Heart right ventricle (tissue), 16 donors: ENCODE data around the gene GPR3. TPM values are rescaled to one million over a fixed set of nuclear protein-coding genes. Genes with fewer than 3 reads are reported as not detected.

Experiments used
- ATAC-seq, 8 donors: fragments of 200-7000 bp; cut with Tn5 transposase; one replicate each; pipeline ENCODE4 v1.9.1; 2020; ENCODE audit warnings: mild to moderate bottlenecking in 8 of 8, moderate library complexity in 8 of 8, moderate number of reproducible peaks in 1 of 8
- DNase-seq, 2 donors: peaks; one replicate each; pipeline ENCODE4 v3.0.0-alpha.2; 2020
- H3K27ac ChIP-seq, 10 donors: fragments of 200-600 bp; sonication (generic) in 2 of 10; one replicate each; pipeline versions ENCODE4 v1.5.0 to v1.8.0; 2020 to 2022; ENCODE audit warnings: mild to moderate bottlenecking in 3 of 10
- H3K27me3 ChIP-seq, 7 donors: fragments of 200-600 bp; one replicate each; pipeline ENCODE4 v1.8.0; 2021 to 2022; ENCODE audit warnings: mild to moderate bottlenecking in 2 of 7
- H3K36me3 ChIP-seq, 9 donors: fragments of 200-600 bp; sonication (generic) in 1 of 9; one replicate each; pipeline versions ENCODE4 v1.5.0 to v1.8.0; 2020 to 2022; ENCODE audit warnings: mild to moderate bottlenecking in 2 of 9
- H3K4me1 ChIP-seq, 9 donors: fragments of 200-600 bp; sonication (generic) in 1 of 9; one replicate each; pipeline versions ENCODE4 v1.5.0 to v1.8.0; 2020 to 2022; ENCODE audit warnings: mild to moderate bottlenecking in 4 of 9
- H3K4me3 ChIP-seq, 10 donors: fragments of 200-600 bp; sonication (generic) in 2 of 10; one replicate each; pipeline versions ENCODE4 v1.5.0 to v1.8.0; 2020 to 2022; ENCODE audit warnings: mild to moderate bottlenecking in 7 of 10, moderate library complexity in 2 of 10
- H3K9me3 ChIP-seq, 11 donors: fragments of 200-600 bp in 10 of 11; sonication (generic) in 2 of 11; one replicate each; pipeline versions ENCODE4 v1.5.0 to v1.8.0; 2013 to 2022; ENCODE audit warnings: mild to moderate bottlenecking in 2 of 11, control low read depth in 1 of 11, moderate library complexity in 1 of 11
- WGBS, 2 donors: extraction: QIAGEN DNeasy Blood & Tissue Kit; methylation state at CpG; one replicate each; pipeline ENCODE4 v1.1.7; 2013; ENCODE audit warnings: inconsistent platforms in 1 of 2; 5-methylcytosine and 5-hydroxymethylcytosine counted together
- intact Hi-C, 10 donors: fragments of 100-400 bp; cut with DNase I; formaldehyde crosslinking; loops; one replicate each; pipeline versions ENCODE4 v1.11.1 to v1.14.2; 2022
- polyA plus RNA-seq, 2 donors: library from polyadenylated mRNA; stranded (reverse); fragments of 200-250 nt; gene quantifications; one replicate each; pipeline ENCODE4 v1.2.3, GENCODE V29; 2013
- total RNA-seq, 10 donors: library from RNA; stranded (reverse); fragmentation: NEBNext Ultra II Directional in 3 of 10; extraction: Animal tissue kit (Norgen Biotek cat#: 25700) in 3 of 10; gene quantifications; one replicate each; pipeline versions ENCODE4 v1.2.1 to v1.2.4, GENCODE V29; 2021 to 2023
- TF ChIP-seq, protein P1 (sequence below), 9 donors: fragments of 200-600 bp; sonication (generic) in 2 of 9; IDR thresholded peaks; one replicate each; pipeline versions ENCODE4 v1.5.0 to v1.8.0; 2021 to 2022; ENCODE audit warnings: antibody characterized with exemption in 9 of 9, mild to moderate bottlenecking in 5 of 9, moderate library complexity in 1 of 9
- donor health status: Arrhythmogenic right ventricular cardiomyopathy.
- donor health status: ischemic (EF 13 %, LVEDD 7.1; RV severe dilation, severe dysfunction).
- donor health status: healthy with polysubstance abuse.
- donor health status: DM: no; HTN: yes; CAD: no.
- donor health status: DM: no; HTN: no; CAD: no.
- donor health status: ischemic (EF 25% LVEDD 6.9; RV normal size, moderate dysfunction).
- donor health status: ischemic (EF 25% LVEDD 5.7; RV mildly dilated, moderate dysfunction).
- donor health status: healthy.
- donor health status: DM: yes; HTN: yes; CAD: no.
- donor health status: Ischemic cardiomyopathy.
- donor health status: ischemic (EF 35%, LVEDD 5.7; RV mildly dilated, moderate dysfunction).
- donor health status: nonischemic (EF 11% LVEDD 7.7; RV severe dilation, severe dysfunction).
- donor health status: DM: yes; HTN: yes; CAD: no.
- donor health status: PGD.
- donor health status: ischemic (EF 29% LVEDD 5.4; RV normal size, mild dysfunction).
- donor health status: nonischemic (EF 23%, LVEDD 6.1; RV moderate dilation, normal function).

Gene GPR3
- total and polyA plus RNA-seq, 12 donors, result 0.27 to 3.4 (median 0.42) TPM; not detected in 1

DNA sequence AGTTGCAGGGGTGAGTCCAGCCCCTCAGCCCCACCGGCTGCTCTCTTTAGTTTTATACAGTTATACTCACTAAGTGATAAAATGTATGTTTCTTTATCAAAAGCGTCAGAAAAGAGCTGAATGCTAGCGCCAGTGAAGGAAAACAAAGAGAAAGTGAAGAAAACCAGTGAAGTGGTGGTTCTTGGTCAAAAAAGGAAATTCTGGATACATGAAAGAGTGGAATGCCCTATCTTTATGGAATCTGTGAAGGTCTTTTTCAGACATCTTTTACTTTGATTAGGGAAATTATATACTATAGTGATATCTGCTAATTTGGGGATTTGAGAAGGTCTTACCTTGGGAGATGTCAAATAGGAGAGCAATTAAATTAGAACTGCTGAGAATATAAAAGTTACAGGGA lies 41.3 kb downstream of the GPR3 start:
- Histone ChIP-seq H3K36me3 (no peaks in the 10 kb centered on the region), H3K4me3 (no peak overlapping the region), H3K27me3 (no peaks in the 10 kb centered on the region), H3K4me1 (peaks cover 46 to 100% (median 97%) of the 10 kb centered on the region in 9 donors), H3K27ac (peak overlapping the region; percentile 45 to 86 (median 75)), H3K9me3 (no peaks in the 10 kb centered on the region)
- TF ChIP-seq, protein P1, sequence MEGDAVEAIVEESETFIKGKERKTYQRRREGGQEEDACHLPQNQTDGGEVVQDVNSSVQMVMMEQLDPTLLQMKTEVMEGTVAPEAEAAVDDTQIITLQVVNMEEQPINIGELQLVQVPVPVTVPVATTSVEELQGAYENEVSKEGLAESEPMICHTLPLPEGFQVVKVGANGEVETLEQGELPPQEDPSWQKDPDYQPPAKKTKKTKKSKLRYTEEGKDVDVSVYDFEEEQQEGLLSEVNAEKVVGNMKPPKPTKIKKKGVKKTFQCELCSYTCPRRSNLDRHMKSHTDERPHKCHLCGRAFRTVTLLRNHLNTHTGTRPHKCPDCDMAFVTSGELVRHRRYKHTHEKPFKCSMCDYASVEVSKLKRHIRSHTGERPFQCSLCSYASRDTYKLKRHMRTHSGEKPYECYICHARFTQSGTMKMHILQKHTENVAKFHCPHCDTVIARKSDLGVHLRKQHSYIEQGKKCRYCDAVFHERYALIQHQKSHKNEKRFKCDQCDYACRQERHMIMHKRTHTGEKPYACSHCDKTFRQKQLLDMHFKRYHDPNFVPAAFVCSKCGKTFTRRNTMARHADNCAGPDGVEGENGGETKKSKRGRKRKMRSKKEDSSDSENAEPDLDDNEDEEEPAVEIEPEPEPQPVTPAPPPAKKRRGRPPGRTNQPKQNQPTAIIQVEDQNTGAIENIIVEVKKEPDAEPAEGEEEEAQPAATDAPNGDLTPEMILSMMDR (IDR thresholded peaks at IDR 0.05), result no peak
- 76 to 77% methylated on average over 3 of the region's 3 CpGs for WGBS, 2 donors
- DNase-seq (no peak), ATAC-seq (no peak)
- intact Hi-C loops, result loop anchor here in 4 of 10 donors (5.0 kb wide), 4 partner anchors 49 to 124 kb away; partner anchors contain the start of gene WASF2 (in 1 of the 4)

DNA sequence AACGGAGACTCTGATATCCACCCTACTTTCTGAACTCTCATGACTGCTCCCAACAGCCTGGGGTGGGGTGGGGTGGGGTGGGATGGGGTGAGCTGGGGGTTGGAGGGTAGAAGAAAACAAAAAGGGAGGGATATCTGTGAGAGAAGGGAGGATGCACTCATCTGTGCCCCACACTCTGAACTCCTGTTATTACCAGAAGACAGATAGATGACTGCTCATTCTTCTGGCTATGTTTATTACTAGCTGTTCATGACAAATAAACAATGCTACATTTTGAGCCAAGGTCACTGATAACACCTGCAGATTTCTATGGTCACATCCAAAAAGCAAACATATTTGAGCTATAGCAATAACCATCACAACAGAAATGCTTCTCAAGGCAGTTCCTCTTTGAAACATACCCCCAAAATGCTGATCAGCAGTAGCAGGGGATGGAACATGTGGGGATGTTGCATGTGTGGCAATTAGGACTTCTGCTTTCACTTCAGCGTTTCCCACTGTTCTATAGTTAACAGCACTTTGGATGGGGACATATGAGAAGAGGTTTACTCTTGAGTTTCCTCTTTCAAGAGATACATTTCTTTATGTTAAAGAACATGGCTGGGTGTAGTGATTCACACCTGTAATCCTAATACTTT lies 43.3 kb downstream of the GPR3 start:
- intact Hi-C loops, result loop anchor here in 3 of 10 donors (5.0 kb wide), 2 partner anchors 42 to 52 kb away; no protein-coding TSS in a partner anchor
- WGBS, 2 donors, result 33 to 38% methylated on average over 2 of the region's 2 CpGs

DNA sequence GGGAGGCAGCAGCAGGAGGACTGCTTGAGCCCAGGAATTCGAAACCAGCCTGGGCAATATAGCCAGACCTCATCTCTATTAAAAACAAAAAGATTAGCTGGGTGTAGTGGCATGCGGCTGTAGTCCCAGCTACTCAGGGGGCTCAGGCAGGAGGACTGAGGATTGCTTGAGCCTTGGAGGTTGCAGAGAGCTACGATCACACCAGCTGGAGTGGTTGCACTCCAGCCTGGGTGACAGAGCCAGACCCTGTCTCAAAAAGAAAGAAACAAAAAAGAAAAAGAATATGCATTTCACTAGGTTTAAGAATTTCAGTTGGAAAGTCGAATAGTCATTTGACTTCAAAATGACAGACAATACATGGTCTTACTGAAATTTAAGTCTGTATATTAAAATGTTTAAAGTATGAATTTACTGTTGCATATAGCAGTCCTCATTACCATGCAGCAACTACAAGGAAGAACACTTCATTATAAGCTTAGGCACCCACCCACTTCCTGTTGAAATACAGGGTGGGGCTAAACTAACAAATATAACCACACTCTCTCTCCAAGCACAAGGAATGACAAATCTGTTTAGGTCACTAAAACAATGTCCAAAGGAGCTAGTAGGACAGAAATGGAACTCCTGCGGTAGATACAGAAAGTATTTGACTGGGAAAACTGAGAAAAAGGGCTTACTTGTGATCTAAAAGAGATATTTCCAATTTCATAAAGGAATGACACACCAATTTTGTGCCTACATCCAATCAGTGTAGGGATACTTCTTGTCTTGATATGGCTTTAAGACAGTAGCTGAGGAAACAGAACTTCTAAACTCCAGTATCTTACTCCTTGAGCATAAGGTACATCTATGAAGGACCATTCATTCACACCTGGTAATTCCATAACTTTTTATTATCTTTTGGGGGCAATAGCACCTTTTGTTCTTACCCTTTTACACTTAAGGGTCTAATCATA lies 44.1 kb downstream of the GPR3 start:
- Histone ChIP-seq H3K9me3 (no peaks in the 10 kb centered on the region), H3K4me1 (peaks cover 31 to 88% (median 81%) of the 10 kb centered on the region in 9 donors), H3K27me3 (no peaks in the 10 kb centered on the region), H3K4me3 (peak overlapping the region in 5 of 10 donors; percentile 1 to 27 (median 13)), H3K36me3 (peaks cover 0 to 21% (median 0%) of the 10 kb centered on the region in 9 donors), H3K27ac (peak overlapping the region; percentile 49 to 86 (median 75))
- intact Hi-C loops, result loop anchor here in 3 of 10 donors (5.0 kb wide), 2 partner anchors 41 to 51 kb away; no protein-coding TSS in a partner anchor
- peak in 1 of 2 donors; percentile 53 for DNase-seq
- TF ChIP-seq, protein P1 (IDR thresholded peaks at IDR 0.05), result no peak
- ATAC-seq, result peak; percentile 66 to 90 (median 84)
- 29 to 30% methylated on average over 5 of the region's 5 CpGs for WGBS, 2 donors

More for the DNA sequence above, 43.3 kb downstream of the GPR3 start:
- DNase-seq (no peak), ATAC-seq (peak in 7 of 8 donors; percentile 34 to 60 (median 46))
- TF ChIP-seq, protein P1 (IDR thresholded peaks at IDR 0.05), result no peak
- Histone ChIP-seq H3K9me3 (no peaks in the 10 kb centered on the region), H3K27ac (peak overlapping the region; percentile 49 to 86 (median 75)), H3K36me3 (peaks cover 0 to 15% (median 0%) of the 10 kb centered on the region in 9 donors), H3K4me1 (peaks cover 35 to 96% (median 89%) of the 10 kb centered on the region in 9 donors), H3K4me3 (peak overlapping the region in 4 of 10 donors; percentile 10 to 27 (median 18)), H3K27me3 (no peaks in the 10 kb centered on the region)

DNA sequence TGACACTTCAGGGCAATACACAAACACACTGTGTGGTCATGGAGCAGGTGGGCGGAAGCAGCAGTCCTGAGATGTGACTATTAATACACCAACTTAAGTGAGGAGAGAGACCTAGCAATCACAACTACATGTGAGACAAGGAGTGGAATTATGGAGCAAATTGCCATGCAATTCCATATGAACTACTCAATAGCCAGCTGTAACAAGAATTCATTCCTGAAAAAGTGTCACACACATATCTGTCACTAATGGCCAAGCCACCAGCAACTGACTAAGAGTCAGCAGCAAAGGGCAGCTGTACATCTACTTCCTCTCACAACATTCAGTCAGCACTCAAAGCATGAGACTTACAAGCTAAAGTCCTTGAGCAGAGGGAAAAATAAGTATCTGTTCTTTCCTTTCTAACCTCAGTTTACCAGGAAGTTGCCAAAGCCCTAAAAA lies 46.2 kb downstream of the GPR3 start:
- Histone ChIP-seq H3K4me3 (no peak overlapping the region), H3K4me1 (peaks cover 24 to 77% (median 63%) of the 10 kb centered on the region in 9 donors), H3K36me3 (peaks cover 0 to 25% (median 0%) of the 10 kb centered on the region in 9 donors), H3K27ac (peak overlapping the region in 5 of 10 donors; percentile 35 to 86 (median 76)), H3K9me3 (no peaks in the 10 kb centered on the region), H3K27me3 (no peaks in the 10 kb centered on the region)
- intact Hi-C loops, result loop anchor here in 3 of 10 donors (5.0 kb wide), 2 partner anchors 39 to 49 kb away; no protein-coding TSS in a partner anchor
- ATAC-seq (no peak), DNase-seq (no peak)
- 62 to 71% methylated on average over 1 of the region's 1 CpG for WGBS, 2 donors
- TF ChIP-seq, protein P1 (IDR thresholded peaks at IDR 0.05), result no peak
